Epidermal melanocyte (primary cell): ENCODE measurements around the gene LTB4R.
"Not testable (repeated sequence)": the region's sequence is repeated elsewhere in the genome, so short reads cannot be mapped to it uniquely, and the experiment has no call there.

Source experiments
- DNase-seq: peaks from one replicate; pipeline ENCODE4 v3.0.0; 2011; ENCODE audit warnings: low spot score; ENCODE audit not compliant: insufficient read length

LTB4R gene

DNA sequence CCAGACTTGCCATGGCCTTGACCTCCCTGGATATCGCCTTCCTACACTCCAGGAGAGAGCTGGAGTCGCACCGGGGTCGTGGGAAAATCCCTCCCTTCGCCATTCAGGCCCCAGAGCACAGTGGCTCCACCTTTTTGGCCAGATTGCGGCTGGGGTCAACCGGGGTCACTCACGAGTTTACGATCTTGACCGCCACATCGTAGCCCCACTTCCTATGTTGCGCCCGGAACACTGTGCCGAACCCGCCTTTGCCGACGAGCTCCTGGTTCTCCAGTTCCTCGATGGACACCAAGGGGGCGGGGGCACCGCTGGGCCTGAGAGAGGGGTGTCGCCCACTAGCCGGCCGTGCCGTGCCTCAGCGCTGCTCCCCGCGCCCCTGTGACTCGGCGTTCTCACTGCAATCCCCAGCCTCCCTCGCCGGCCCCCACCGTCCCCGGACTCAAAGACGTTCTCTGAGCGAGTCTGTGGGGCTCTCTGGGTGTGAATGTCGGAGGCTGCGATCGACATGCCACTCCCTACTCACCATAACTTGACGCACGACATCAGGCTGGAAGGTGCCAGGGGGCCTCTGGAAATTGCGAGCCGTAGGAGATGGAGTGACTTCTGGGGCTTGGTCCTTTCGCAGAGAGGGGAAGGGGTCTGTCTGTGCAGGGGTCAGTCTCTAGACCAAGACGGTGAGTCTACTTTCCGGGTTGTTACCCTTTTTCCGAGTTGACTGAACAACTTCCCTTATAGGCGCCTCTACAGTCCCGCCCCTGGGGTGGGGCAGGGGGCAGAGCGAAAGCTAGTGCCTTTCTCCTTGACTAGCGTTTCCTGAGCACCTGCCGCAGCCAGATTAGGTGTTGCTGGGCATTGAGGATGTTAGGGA, 28.2 kb downstream of the LTB4R start, which contains the start of gene RIPK3:
Gene RIPK3, minus strand, starts transcription at position 708 of the 868 bp plus-strand sequence. Its CDS starts 165 bp downstream, at position 543.
- no peak for DNase-seq

DNA sequence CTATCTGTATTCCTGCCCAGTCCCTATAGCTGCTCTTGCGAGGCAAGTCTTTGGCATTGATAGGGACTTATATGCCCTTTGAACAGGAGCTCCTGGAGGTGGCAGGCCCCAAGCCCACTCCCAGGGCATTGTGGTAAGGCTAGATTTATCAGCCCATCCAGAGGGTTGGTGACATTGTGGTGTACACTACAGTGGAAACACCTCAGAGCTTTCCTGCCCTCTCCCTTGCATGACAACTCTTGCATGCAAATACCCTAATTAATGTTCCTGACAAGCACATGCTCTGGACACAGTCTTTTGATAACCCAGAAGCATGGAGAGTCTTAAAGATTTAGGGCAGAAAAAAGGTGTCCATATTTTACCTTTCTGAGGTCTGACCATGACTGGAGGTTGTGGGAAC, 29.3 kb downstream of the LTB4R start:
- no peak for DNase-seq

DNA sequence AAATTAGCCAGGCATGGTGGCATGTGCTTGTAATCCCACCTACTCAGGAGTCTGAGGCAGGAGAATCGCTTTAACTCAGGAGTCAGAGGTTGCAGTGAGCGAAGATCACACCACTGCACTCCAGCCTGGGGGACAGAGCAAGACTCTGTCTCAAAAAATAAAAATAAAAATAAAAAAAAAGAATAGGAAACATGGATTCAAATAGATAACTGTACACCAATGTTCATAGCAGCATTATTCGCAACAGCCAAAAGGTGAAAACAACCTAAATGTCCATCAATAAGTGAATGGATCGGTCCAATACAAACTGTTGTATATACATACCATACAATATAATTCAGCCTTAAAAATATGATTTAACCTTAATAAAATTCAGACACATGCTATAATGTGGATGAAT, 31.6 kb downstream of the LTB4R start:
- no peak for DNase-seq

DNA sequence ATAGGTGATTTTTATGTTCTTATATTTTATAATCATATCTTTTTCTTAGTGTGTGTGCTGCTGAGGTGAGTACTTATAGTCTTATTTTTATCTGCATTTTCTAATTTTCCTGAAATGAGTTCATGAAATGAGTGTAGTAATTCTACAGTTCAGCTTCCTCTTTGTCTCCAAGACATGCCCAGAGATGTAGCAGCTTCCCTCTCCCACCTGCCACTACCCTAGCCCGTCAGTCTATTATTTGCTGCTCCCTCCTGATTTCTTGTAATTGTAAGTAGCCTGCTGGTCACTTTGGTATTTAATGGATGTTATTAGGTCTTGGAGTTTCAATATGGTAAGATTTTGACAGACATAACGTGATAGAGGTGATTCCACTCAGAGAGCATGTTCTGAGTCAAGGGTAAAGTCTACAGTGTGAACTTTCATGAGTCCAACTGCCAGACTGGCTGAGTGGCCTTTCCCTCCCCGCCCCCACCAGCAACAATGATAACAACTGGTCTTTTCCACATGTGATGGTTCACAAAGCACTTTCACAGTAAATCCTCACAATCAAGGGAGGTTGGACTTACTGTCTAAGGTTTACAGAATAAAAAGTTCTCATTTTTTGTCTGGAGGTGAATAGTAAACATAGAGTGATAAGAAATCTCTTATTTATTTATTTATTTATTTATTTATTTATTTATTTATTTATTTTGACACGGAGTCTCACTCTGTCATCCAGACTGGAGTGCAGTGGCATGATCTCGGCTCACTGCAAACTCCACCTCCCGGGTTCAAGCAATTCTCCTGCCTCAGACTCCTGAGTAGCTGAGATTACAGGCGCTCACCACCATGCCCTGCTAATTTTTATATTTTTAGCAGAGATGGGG, 32.7 kb downstream of the LTB4R start:
- DNase-seq, result no peak

DNA sequence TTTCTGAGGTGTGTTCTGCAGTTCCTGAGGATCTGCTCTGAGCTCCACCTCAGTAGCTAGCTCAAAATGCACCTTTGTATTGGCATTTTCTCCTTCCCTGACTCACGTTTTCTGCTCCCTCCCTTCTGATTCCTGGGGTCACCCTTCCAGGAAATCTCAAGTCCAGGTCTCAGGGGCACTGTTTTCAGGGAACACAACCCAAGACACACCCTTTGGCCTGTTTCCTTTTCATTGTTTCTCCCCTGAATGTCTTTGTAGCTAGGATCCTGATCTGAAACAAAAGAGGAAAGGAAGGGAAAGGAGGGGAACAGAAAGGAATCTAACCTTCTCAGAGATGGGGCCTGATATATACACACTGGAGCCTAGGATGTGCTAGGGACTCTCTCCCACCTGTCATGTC, 35.8 kb downstream of the LTB4R start:
- no peak for DNase-seq

DNA sequence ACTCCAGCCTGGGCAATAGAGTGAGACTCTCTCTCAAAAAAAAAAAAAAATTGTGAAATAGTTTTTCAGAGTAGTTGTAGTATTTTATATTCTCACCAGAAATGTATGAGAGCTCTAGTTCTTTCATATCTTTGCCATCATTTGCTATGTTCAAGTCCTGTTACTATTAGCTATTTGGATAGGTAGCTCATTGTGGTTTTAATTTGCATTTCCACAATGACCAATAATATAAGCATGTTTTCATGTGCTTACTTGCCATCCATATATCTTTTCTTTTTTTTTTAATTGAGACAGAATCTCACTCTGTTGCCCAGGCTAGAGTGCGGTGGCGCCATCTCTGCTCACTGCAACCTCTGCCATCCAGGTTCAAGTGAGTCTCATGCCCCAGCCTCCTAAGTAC, 36.9 kb downstream of the LTB4R start:
- no peak for DNase-seq

DNA sequence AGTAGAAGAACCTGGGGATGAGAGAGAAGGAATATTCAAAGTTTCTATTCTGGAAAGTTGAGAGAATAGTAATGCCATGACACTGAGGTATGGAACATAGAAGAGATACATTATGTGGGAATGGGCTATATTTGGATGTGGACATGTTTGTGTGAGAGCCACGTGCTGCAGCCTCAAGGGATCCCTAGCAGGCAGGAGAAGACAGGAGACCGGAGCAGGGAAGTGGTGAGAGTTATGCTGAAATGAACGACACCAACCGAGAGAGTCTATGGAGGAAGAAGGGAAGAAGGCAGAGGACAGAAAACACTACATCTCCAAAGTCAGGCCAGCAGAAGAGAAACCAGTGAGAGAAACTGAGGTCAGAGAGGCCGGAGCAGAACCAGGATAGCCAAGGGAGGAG, 38.4 kb downstream of the LTB4R start:
- no peak for DNase-seq

DNA sequence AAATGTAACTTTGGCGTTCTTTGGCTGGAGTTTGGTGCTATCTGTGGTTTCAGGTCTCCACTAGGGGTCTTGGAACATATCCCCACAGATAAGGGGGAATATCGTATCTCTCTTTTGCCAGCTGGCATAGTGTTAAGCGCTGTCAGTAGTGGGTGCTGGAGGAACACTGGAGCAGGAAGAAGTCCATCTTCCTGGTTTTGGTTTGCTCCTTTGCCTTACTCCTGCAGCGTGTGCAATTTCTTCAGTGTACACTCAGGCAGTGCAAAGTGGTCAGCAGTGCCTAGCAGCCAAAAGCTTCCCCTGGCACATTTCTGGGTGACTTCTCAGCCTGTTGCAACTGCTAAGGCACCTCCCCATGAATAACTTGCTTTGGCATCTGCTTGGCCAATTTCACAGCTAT, 40.2 kb downstream of the LTB4R start:
- no peak for DNase-seq

DNA sequence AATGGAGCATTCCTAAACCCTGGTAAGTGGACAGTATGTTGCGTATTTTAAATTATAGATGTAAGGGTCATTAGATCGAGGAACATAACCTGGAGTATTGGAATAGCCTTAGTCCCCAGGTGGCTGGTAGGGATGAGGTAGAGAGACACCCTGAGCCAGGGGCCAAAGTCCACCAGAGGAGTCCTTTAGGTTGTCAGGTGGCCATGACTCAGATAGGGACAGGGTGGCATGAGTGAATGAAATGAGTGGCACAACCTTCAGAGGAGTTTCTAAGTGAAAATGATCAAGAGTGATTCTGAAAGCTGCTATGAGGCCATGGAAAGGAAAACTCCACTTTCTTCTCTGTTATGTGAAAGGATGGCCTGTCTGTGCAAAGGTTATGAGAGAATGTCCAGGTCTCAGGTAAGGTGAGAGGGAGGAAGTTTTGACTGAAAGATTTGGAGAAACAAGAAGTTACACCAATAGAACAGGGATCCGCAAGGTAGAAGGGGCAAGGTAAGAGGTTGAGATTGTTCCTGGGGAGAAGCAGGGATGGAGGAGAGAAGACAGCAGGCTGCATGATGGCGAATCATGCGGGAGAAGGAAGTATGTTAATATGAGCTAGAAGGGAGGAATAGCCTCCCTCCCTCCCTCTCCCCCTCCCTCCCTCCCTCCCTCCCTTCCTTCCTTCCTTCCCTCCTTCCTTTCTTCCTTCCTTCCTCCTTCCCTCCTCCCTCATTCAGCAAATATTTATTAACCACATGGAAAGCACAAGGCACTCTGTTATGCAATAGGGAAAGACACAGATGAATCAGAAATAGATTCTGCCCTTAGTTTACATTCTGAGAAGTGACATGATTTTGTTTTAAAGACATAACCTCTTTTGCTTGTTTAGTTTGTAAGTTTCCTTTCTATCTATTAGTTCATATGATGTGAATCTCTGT, 42.5 kb downstream of the LTB4R start:
- no peak for DNase-seq

DNA sequence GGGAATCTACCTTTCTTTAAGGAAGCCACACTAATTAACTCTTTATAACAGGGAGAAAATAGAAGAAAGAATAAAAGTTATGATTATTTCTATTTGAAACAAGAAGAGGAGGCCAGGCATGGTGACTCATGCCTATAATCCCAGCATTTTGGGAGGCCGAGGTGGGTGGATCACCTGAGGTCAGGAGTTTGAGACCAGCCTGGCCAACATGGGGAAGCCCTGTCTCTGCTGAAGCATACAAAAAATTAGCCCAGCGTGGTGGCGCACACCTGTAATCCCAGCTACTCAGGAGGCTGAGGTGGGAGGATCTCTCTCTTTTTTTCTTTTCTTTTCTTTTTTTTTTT, 43.2 kb downstream of the LTB4R start:
- DNase-seq, result not testable (repeated sequence)

DNA sequence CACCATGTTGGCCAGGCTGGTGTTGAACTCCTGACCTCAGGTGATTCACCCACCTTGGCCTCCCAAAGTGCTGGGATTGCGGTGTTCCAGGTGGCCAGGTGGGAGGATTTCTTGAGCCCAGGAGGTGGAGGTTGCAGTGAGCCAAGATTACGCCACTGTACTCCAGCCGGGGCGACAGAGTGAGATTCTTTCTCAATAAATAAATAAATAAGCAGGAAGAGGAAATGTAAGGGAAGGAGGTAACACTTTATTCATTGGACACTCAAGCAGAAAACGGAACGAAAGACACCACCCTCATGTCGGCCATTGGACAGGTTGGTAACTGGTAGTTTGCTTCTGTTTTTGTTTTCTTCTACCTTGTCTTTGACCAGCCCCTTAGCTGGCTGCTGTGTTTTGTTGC, 43.7 kb downstream of the LTB4R start:
- DNase-seq, result no peak

DNA sequence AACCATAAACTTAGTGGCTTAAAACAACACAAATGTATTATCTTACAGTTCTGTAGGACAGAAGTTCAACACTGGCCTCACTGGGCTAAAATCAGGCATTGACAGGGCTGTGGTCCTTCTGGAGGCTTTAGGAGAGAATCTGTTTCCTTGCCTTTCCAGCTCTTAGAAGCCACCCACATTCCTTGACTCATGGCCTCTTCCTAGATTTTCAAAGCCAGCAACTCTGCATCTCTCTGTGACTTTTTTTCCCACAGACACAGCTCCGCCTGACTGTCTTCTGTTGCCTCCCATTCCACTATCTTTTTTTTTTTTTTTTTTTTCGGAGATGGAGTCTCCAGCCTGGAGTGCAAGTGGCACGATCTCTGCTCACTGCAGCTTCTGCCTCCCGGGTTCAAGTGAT, 44.9 kb downstream of the LTB4R start:
- DNase-seq, result no peak

DNA sequence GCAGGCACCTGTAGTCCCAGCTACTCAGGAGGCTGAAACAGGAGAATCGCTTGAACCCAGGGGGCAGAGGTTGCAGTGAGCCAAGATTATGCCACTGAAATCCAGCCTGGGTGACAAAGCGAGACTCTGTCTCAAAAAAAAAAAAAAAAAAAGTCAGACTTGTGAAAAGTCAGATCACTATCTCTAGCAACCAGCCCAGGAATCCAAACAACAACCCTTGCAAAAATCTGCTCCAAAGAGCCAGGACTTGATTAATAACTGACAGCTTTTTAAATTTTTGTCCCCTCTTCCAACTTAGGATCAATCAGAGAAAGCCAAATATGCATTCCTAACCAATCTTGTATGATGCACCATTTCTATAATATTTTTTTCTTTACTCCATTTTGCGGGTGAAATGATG, 49.0 kb downstream of the LTB4R start:
- no peak for DNase-seq

DNA sequence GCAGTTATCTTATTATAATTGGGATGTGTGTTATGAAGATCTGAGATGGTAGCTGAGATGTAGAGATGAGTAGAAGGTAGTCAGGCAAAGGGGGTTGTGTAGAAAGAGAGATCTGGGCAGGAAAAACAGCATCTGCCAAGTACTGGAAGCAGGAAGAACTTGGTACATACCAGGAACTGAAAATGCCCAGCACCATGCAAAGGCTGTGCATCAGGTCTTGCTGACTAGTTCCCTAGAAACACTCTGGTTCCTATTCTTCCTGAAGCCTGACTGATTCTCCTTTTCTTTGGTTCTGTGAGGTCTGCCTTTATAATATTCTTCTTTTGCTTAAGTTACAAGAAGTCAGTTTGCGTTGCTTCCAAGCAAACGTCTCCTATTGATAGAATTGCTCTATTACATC, 50.0 kb downstream of the LTB4R start:
- DNase-seq, result no peak

DNA sequence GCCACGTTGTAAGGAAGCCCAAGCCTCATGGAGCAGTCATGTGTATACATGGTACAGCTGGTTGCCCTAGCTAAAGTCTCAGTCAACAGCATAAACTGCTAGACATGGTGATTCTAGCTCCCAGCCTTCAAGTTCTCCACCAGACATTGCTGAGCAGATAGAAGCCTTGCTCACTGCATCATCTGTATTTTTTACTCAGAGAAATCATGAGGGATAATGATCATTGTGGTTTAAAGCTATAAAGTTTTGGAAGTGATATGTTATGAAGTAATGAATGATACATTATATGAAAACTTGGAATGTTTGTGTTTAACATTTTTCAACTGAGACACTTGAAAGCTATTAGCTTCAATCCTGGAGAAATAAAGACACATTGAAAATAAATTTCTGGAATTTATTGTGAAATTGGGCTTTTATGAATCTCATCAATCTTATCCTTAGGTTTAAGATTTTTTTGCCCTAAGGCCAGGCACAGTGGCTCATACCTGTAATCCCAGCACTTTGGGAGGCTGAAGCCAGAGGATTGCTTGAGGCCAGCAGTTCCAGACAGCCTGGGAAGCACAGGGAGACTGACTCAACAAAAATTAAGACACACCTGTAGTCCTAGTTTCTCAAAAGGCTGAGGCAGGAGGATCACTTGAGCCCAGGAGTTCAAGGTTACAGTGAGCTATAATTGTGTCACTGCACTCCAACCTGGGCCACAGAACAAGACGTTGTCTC, 51.1 kb downstream of the LTB4R start:
- no peak for DNase-seq

DNA sequence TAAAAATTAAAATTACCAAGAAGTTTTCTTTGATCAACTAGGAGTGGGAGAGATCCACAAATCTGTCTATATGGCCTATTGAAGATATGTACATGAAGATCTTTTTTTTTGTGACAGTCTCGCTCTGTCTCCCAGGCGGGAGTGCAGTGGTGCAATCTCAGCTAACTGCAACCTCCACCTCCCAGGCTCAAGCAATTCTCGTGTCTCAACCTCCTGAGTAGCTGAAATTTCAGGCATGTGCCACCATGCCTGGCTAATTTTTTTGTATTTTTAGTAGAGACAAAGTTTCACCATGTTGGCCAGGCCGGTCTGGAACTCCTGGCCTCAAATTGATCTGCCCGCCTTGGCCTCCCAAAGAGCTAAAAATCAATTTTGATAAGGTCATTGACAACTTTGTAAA, 52.1 kb downstream of the LTB4R start:
- no peak for DNase-seq

DNA sequence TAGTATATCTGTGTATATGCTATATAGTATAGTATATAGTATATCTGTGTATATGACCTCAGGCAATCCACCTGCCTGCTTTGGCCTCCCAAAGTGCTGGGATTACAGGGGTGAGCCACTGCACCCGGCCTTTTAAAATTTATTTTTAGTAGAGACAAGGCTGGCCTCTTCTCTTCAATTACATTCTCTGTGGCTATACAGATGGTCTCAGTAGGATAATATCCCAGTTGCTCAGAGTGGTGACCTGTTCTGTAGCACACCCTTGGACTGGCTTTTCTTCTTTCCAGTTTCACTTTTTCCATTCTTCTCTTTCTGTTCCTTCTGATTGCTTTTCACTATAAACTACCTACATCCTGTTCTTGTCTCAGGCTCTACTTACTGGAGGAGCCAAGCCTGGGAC, 53.5 kb downstream of the LTB4R start:
- DNase-seq, result no peak

DNA sequence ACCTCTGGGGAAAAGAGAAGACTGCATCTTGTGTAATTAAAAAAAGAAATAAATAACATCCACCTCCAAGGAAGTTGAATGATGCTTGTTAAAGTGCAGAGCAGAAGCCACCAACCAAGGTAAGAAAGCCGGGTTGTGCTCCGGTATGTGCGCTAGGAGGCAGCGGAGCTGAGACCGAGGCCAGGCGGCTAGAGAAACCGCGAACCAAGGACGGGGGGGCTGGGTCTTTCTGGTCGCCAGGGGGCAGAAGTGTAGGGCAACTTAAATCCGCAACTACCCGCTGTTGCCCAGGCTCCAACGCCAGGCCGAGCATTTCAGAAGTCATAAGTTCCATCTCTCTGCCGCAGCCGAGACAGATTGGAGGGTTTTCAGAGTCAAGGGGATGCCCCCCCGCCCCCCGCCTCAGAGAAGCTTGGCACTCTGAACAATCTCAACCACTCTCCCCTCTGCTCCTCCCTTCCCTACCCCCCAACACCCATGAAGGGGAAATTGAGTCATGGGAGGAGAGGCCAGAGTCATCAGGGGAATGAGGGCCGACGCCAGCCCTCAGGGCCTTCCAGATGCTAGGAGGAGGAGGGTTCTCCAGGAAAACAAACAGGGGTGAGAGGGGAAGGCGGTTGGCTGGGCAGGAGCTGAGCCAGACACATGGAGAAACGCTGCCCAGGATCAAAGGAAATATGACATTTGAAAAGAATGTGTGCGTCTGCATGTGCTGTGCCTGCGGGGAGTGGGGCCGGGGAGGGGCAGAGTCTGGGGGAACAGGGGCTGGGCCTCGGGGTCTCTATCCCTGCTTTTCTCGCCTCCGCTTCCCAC, 54.5 kb downstream of the LTB4R start:
- DNase-seq, result no peak

DNA sequence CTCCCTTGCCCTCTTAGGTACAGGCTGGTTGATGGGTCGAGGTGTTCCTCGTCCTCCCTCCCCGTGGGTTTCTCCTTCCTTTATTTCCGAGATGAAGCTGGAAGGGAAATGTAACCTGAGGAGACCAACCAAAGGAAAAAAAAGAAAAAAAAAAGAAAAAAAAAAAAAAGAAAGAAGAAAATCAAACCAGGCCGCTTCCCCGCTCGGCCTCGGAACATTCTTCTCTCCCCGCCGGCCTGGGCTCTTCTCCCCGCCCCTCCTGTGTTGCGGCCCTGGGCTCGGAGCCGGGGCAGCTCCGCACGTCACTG, 55.1 kb downstream of the LTB4R start:
- DNase-seq, result no peak
